HEK293 (cell line): ENCODE measurements around the gene KRTAP5-1.

ENCODE experiments used
- CTCF ChIA-PET: fragments of 350-600 bp; formaldehyde crosslinking; extraction: SDS; loops from one replicate; lab custom pipeline; 2021; ENCODE audit warnings: antibody characterized with exemption; lab: Yijun Ruan, JAX
- POLR2A ChIA-PET: fragments of 300-600 bp; formaldehyde crosslinking; extraction: SDS; loops from one replicate; lab custom pipeline; 2020; ENCODE audit warnings: antibody characterized with exemption, inconsistent platforms; lab: Yijun Ruan, JAX
- H3K27ac ChIP-seq: fragments of 200-500 bp; sonication (Bioruptor generic); 2 replicates; pipeline ENCODE4 v1.5.1; 2014; ENCODE audit warnings: low read depth, low read length, control low read depth, inconsistent platforms; ENCODE audit errors: extremely low read depth
- H3K36me3 ChIP-seq, 2 experiments: fragments of 200-500 bp in 1 of 2; sonication (Bioruptor generic) in 1 of 2; 1 replicate in 1 of 2; 2 replicates in 1 of 2; pipeline ENCODE4 v1.5.1; 2014 to 2017; ENCODE audit warnings: inconsistent platforms in 2 of 2, low read length in 2 of 2; ENCODE audit not compliant: control insufficient read depth in 2 of 2, insufficient read depth in 1 of 2
- H3K4me1 ChIP-seq: fragments of 200-500 bp; sonication (Bioruptor generic); 2 replicates; pipeline ENCODE4 v1.5.1; 2014; ENCODE audit warnings: mild to moderate bottlenecking, low read length, inconsistent platforms; ENCODE audit not compliant: control insufficient read depth, insufficient read depth
- H3K4me3 ChIP-seq: 2 replicates; pipeline ENCODE4 v1.5.1; 2011; ENCODE audit warnings: low read depth, mild to moderate bottlenecking, control low read depth, low read length, moderate library complexity
- H3K9me3 ChIP-seq: fragments of 200-500 bp; sonication (Bioruptor generic); 2 replicates; pipeline ENCODE4 v1.5.1; 2014; ENCODE audit warnings: low read depth, low read length, inconsistent platforms; ENCODE audit not compliant: control insufficient read depth, insufficient read depth
- AEBP2 ChIP-seq: fragments of 450-650 bp; formaldehyde crosslinking; IDR thresholded peaks from 2 replicates; pipeline ENCODE4 v1.5.1; 2016; ENCODE audit warnings: missing biosample characterization, missing genetic modification characterization, borderline replicate concordance
- EGR2 ChIP-seq: fragments of 450-650 bp; formaldehyde crosslinking; IDR thresholded peaks from 2 replicates; pipeline ENCODE4 v1.5.1; 2016; ENCODE audit warnings: low read depth, missing biosample characterization, missing genetic modification characterization
- GLIS1 ChIP-seq: fragments of 450-650 bp; formaldehyde crosslinking; IDR thresholded peaks from 2 replicates; pipeline ENCODE4 v1.5.1; 2016; ENCODE audit warnings: missing biosample characterization, missing genetic modification characterization
- KLF1 ChIP-seq: fragments of 450-650 bp; formaldehyde crosslinking; IDR thresholded peaks from 2 replicates; pipeline ENCODE4 v1.5.1; 2016; ENCODE audit warnings: missing biosample characterization, missing genetic modification characterization
- PATZ1 ChIP-seq: fragments of 450-650 bp; formaldehyde crosslinking; IDR thresholded peaks from 2 replicates; pipeline ENCODE4 v1.5.1; 2016; ENCODE audit warnings: missing biosample characterization, missing genetic modification characterization
- SP2 ChIP-seq: fragments of 450-650 bp; formaldehyde crosslinking; IDR thresholded peaks from 2 replicates; pipeline ENCODE4 v1.5.1; 2016; ENCODE audit warnings: missing biosample characterization, missing genetic modification characterization
- TCF7L2 ChIP-seq: IDR thresholded peaks from 2 replicates; pipeline ENCODE4 v1.6.1; 2011; ENCODE audit warnings: low read depth, mild to moderate bottlenecking, inconsistent platforms, low read length, moderate library complexity, borderline replicate concordance
- WT1 ChIP-seq: fragments of 450-650 bp; formaldehyde crosslinking; IDR thresholded peaks from 2 replicates; pipeline ENCODE4 v1.5.1; 2016; ENCODE audit warnings: missing biosample characterization, missing genetic modification characterization
- ZBTB11 ChIP-seq: fragments of 450-650 bp; formaldehyde crosslinking; conservative IDR thresholded peaks from 2 replicates; pipeline ENCODE4 v1.5.1; 2016; ENCODE audit warnings: low read depth, missing biosample characterization, missing genetic modification characterization
- ZBTB8A ChIP-seq: fragments of 450-650 bp; formaldehyde crosslinking; IDR thresholded peaks from 2 replicates; pipeline ENCODE4 v1.5.1; 2016; ENCODE audit warnings: missing biosample characterization, missing genetic modification characterization
- ZFHX2 ChIP-seq: fragments of 450-650 bp; formaldehyde crosslinking; conservative IDR thresholded peaks from 2 replicates; pipeline ENCODE4 v1.5.1; 2016; ENCODE audit warnings: missing biosample characterization, missing genetic modification characterization
- ZFP3 ChIP-seq: fragments of 450-650 bp; formaldehyde crosslinking; IDR thresholded peaks from 2 replicates; pipeline ENCODE4 v1.5.1; 2016; ENCODE audit warnings: low read depth, missing biosample characterization, missing genetic modification characterization
- ZIC2 ChIP-seq: fragments of 450-650 bp; formaldehyde crosslinking; IDR thresholded peaks from 2 replicates; pipeline ENCODE4 v1.5.1; 2016; ENCODE audit warnings: missing biosample characterization, missing genetic modification characterization
- ZNF214 ChIP-seq: fragments of 450-650 bp; formaldehyde crosslinking; IDR thresholded peaks from 2 replicates; pipeline ENCODE4 v1.5.1; 2017; ENCODE audit warnings: missing biosample characterization, mild to moderate bottlenecking, missing genetic modification characterization, borderline replicate concordance
- ZNF239 ChIP-seq: fragments of 450-650 bp; formaldehyde crosslinking; IDR thresholded peaks from 2 replicates; pipeline ENCODE4 v1.5.1; 2016; ENCODE audit warnings: missing biosample characterization, missing genetic modification characterization
- ZNF24 ChIP-seq: fragments of 450-650 bp; formaldehyde crosslinking; IDR thresholded peaks from 2 replicates; pipeline ENCODE4 v1.5.1; 2016; ENCODE audit warnings: missing biosample characterization, missing genetic modification characterization
- ZNF311 ChIP-seq: fragments of 450-650 bp; formaldehyde crosslinking; IDR thresholded peaks from 2 replicates; pipeline ENCODE4 v1.5.1; 2017; ENCODE audit warnings: missing biosample characterization, missing genetic modification characterization, borderline replicate concordance
- ZNF341 ChIP-seq: fragments of 450-650 bp; formaldehyde crosslinking; IDR thresholded peaks from 2 replicates; pipeline ENCODE4; 2016; ENCODE audit warnings: low read depth, missing biosample characterization, missing genetic modification characterization
- ZNF530 ChIP-seq: fragments of 450-650 bp; formaldehyde crosslinking; IDR thresholded peaks from 2 replicates; pipeline ENCODE4 v1.5.1; 2016; ENCODE audit warnings: low read depth, missing biosample characterization, missing genetic modification characterization
- ZNF555 ChIP-seq: fragments of 450-650 bp; formaldehyde crosslinking; conservative IDR thresholded peaks from 2 replicates; pipeline ENCODE4 v1.5.1; 2017; ENCODE audit warnings: missing biosample characterization, mild to moderate bottlenecking, missing genetic modification characterization, inconsistent platforms
- ZNF560 ChIP-seq: fragments of 450-650 bp; formaldehyde crosslinking; IDR thresholded peaks from 2 replicates; pipeline ENCODE4 v1.5.1; 2017; ENCODE audit warnings: missing biosample characterization, missing genetic modification characterization, borderline replicate concordance
- ZNF600 ChIP-seq: fragments of 450-650 bp; formaldehyde crosslinking; IDR thresholded peaks from 2 replicates; pipeline ENCODE4 v1.5.1; 2016; ENCODE audit warnings: missing biosample characterization, missing genetic modification characterization
- ZNF692 ChIP-seq: fragments of 450-650 bp; formaldehyde crosslinking; IDR thresholded peaks from 2 replicates; pipeline ENCODE4 v1.5.1; 2016; ENCODE audit warnings: missing biosample characterization, missing genetic modification characterization
- ZNF785 ChIP-seq: fragments of 450-650 bp; formaldehyde crosslinking; IDR thresholded peaks from 2 replicates; pipeline ENCODE4 v1.5.1; 2016; ENCODE audit warnings: missing biosample characterization, missing genetic modification characterization
- ZNF792 ChIP-seq: fragments of 450-650 bp; formaldehyde crosslinking; IDR thresholded peaks from 2 replicates; pipeline ENCODE4 v1.5.1; 2016; ENCODE audit warnings: missing biosample characterization, missing genetic modification characterization

Gene KRTAP5-1

GRCh38 chr11:1560002-1560648 lies 25.0 kb downstream of the KRTAP5-1 start:
- peaks cover 0 to 66% of the 10 kb centered on the region in 2 experiments; a peak in 1 of 3 replicates for H3K36me3 ChIP-seq
- H3K27ac ChIP-seq, result no peak overlapping the region
- POLR2A ChIA-PET, result no interaction called here

GRCh38 chr11:1559111-1559951 lies 25.8 kb downstream of the KRTAP5-1 start:
- H3K4me3 ChIP-seq, result no peak overlapping the region
- no peaks in the 10 kb centered on the region for H3K4me1 ChIP-seq
- TF ChIP-seq ZIC2 (tag by site-specific recombination) (peak; percentile 63), ZNF560 (no peak), AEBP2 (tag by site-specific recombination) (no peak), ZBTB8A (tag by site-specific recombination) (0 out of 2 replicates have a peak, but pooled peaks have one; percentile 32), ZNF692 (tag by site-specific recombination) (0 out of 2 replicates have a peak, but pooled peaks have one; percentile 55), ZBTB11 (tag by site-specific recombination) (no peak), ZNF24 (tag by site-specific recombination) (no peak), ZNF555 (tag by site-specific recombination) (no peak), TCF7L2 (no peak), ZNF530 (no peak), PATZ1 (peak; percentile 33; the same call in 1 of the 2 replicates), ZNF239 (tag by site-specific recombination) (no peak), EGR2 (tag by site-specific recombination) (0 out of 2 replicates have a peak, but pooled peaks have one; percentile 20), ZNF311 (tag by site-specific recombination) (no peak), KLF1 (tag by site-specific recombination) (peak; percentile 33; the same call in 1 of the 2 replicates), ZNF785 (tag by site-specific recombination) (no peak), ZNF341 (no peak), ZFHX2 (peak; percentile 67), GLIS1 (tag by site-specific recombination) (peak; percentile 69; the same call in 1 of the 2 replicates), ZNF214 (tag by site-specific recombination) (no peak), ZNF792 (tag by site-specific recombination) (no peak), WT1 (0 out of 2 replicates have a peak, but pooled peaks have one; percentile 25), SP2 (no peak), ZNF600 (0 out of 2 replicates have a peak, but pooled peaks have one; percentile 42)
- peaks cover 0 to 66% of the 10 kb centered on the region in 2 experiments; a peak in 1 of 3 replicates for H3K36me3 ChIP-seq
- no peaks in the 10 kb centered on the region for H3K9me3 ChIP-seq
- POLR2A ChIA-PET, result no interaction called here
- no peak overlapping the region for H3K27ac ChIP-seq
- CTCF ChIA-PET, result no interaction called here

More at GRCh38 chr11:1560002-1560648, 25.0 kb downstream of the KRTAP5-1 start:
- CTCF ChIA-PET, result interaction anchor here (0.5 to 2.2 kb wide), 3 partner anchors 13 to 14 kb away, joined by 3 to 10 read pairs (median 3); no protein-coding TSS in a partner anchor
- Histone ChIP-seq H3K4me1 (no peaks in the 10 kb centered on the region), H3K9me3 (no peaks in the 10 kb centered on the region), H3K4me3 (no peak overlapping the region)
- TF ChIP-seq ZFP3 (tag by site-specific recombination) (no peak), ZBTB8A (tag by site-specific recombination) (peak; percentile 63)
